Aorta (tissue), 5 donors: Measurements from ENCODE around the gene SLCO4A1. TPM values are rescaled to one million over a fixed set of nuclear protein-coding genes. Genes with fewer than 3 reads are reported as not detected.

Experiments
- ATAC-seq: fragments of 200-7000 bp; cut with Tn5 transposase; one replicate; pipeline ENCODE4 v1.9.1; 2022; ENCODE audit warnings: moderate library complexity; ENCODE audit not compliant: low FRiP score
- DNase-seq, 2 donors: peaks; one replicate each; pipeline ENCODE4 v3.0.0-alpha.2; 2020
- H3K27ac ChIP-seq, 2 donors: one replicate each; pipeline ENCODE4 v1.5.1; 2013; ENCODE audit warnings: low read length in 2 of 2, mild to moderate bottlenecking in 2 of 2, moderate library complexity in 2 of 2, control low read depth in 1 of 2, inconsistent platforms in 1 of 2, low read depth in 1 of 2
- H3K27me3 ChIP-seq, 2 donors: one replicate each; pipeline ENCODE4 v1.6.1; 2013; ENCODE audit warnings: control low read depth in 1 of 2, low read length in 1 of 2, mild to moderate bottlenecking in 1 of 2, moderate library complexity in 1 of 2; ENCODE audit not compliant: insufficient read depth in 2 of 2, control insufficient read depth in 1 of 2
- H3K36me3 ChIP-seq, 2 donors: one replicate each; pipeline ENCODE4 v1.6.1; 2013; ENCODE audit warnings: control low read depth in 1 of 2, low read length in 1 of 2, mild to moderate bottlenecking in 1 of 2; ENCODE audit not compliant: insufficient read depth in 2 of 2, control insufficient read depth in 1 of 2
- H3K4me1 ChIP-seq, 2 donors: one replicate each; pipeline ENCODE4 v1.6.1; 2013; ENCODE audit warnings: low read length in 2 of 2, control low read depth in 1 of 2, mild to moderate bottlenecking in 1 of 2, moderate library complexity in 1 of 2; ENCODE audit not compliant: insufficient read depth in 2 of 2, control insufficient read depth in 1 of 2
- H3K4me3 ChIP-seq, 2 donors: one replicate each; pipeline ENCODE4 v1.5.1; 2013; ENCODE audit warnings: low read length in 2 of 2, control low read depth in 1 of 2, mild to moderate bottlenecking in 1 of 2
- H3K9me3 ChIP-seq: one replicate; pipeline ENCODE4 v1.6.1; 2013; ENCODE audit warnings: mild to moderate bottlenecking, low read length; ENCODE audit not compliant: control insufficient read depth
- WGBS, 2 donors: extraction: QIAGEN DNeasy Blood & Tissue Kit; methylation state at CpG; one replicate each; pipeline ENCODE4 v1.1.7; 2013; 5-methylcytosine and 5-hydroxymethylcytosine counted together
- intact Hi-C, 2 donors: fragments of 100-400 bp; cut with DNase I; formaldehyde crosslinking; loops; one replicate each; pipeline versions ENCODE4 v1.14.2 to v1.15.0; 2022
- polyA plus RNA-seq, 2 donors: library from polyadenylated mRNA; stranded (reverse); fragments of 200-250 nt; gene quantifications; one replicate each; pipeline ENCODE4 v1.2.3, GENCODE V29; 2013
- total RNA-seq, 2 donors: library from RNA; stranded (reverse); fragmentation: NEBNext Ultra II Directional; extraction: Animal tissue kit (Norgen Biotek cat#: 25700); gene quantifications; one replicate each; pipeline ENCODE4 v1.2.1, GENCODE V29; 2021
- donor health status: healthy with polysubstance abuse.
- donor health status: Bipolar disorder and iron deficiency.
- donor health status: DM: no; HTN: no; CAD: no.
- donor health status: DM: no; HTN: no; CAD: no.
- donor health status: DM: yes; HTN: yes; CAD: no.

Gene SLCO4A1
- total and polyA plus RNA-seq, 4 donors = 1.0 to 14.6 (median 9.0) TPM

GRCh38 chr20:62611819-62612218 is 30.5 kb upstream of the SLCO4A1 start:
- Histone ChIP-seq H3K27me3 (no peaks in the 10 kb centered on the region), H3K4me1 (no peaks in the 10 kb centered on the region), H3K36me3 (no peaks in the 10 kb centered on the region), H3K9me3 (peaks cover 2% of the 10 kb centered on the region), H3K27ac (no peak overlapping the region), H3K4me3 (no peak overlapping the region)
- DNase-seq (no peak), ATAC-seq (no peak)
- intact Hi-C loops = no loop called here
- whole genome bisulfite sequencing, 2 donors = 78 to 82% methylated on average over 19 of the region's 19 CpGs

- intact Hi-C loops = no loop called here
- Histone ChIP-seq H3K4me3 (no peak overlapping the region), H3K9me3 (peaks cover 2% of the 10 kb centered on the region), H3K27ac (no peak overlapping the region), H3K4me1 (no peaks in the 10 kb centered on the region), H3K27me3 (no peaks in the 10 kb centered on the region), H3K36me3 (no peaks in the 10 kb centered on the region)
- WGBS, 2 donors = 73 to 78% methylated on average over 36 of the region's 36 CpGs
- no peak for DNase-seq
- no peak for ATAC-seq
These were observed 28.0 kb upstream of the SLCO4A1 start for GRCh38 chr20:62614085-62614960.

GRCh38 chr20:62614961-62615680 is 27.2 kb upstream of the SLCO4A1 start:
- intact Hi-C loops = no loop called here
- no peak for DNase-seq
- no peaks in the 10 kb centered on the region for H3K4me1 ChIP-seq
- 87 to 89% methylated on average over 34 of the region's 34 CpGs for whole genome bisulfite sequencing, 2 donors
- no peak overlapping the region for H3K27ac ChIP-seq
- no peaks in the 10 kb centered on the region for H3K27me3 ChIP-seq
- no peak for ATAC-seq
- H3K36me3 ChIP-seq = no peaks in the 10 kb centered on the region
- peaks cover 2% of the 10 kb centered on the region for H3K9me3 ChIP-seq
- H3K4me3 ChIP-seq = no peak overlapping the region

GRCh38 chr20:62615750-62616251 is 26.5 kb upstream of the SLCO4A1 start:
- intact Hi-C loops = loop anchor here (2.0 kb wide), 1 partner anchor 117 kb away; no protein-coding TSS in a partner anchor
- H3K9me3 ChIP-seq = peaks cover 2% of the 10 kb centered on the region
- ATAC-seq (no peak), DNase-seq (no peak)
- no peaks in the 10 kb centered on the region for H3K4me1 ChIP-seq
- no peaks in the 10 kb centered on the region for H3K27me3 ChIP-seq
- H3K4me3 ChIP-seq = no peak overlapping the region
- 87 to 89% methylated on average over 12 of the region's 12 CpGs for WGBS, 2 donors
- H3K36me3 ChIP-seq = no peaks in the 10 kb centered on the region
- H3K27ac ChIP-seq = no peak overlapping the region

- Histone ChIP-seq H3K4me1 (no peaks in the 10 kb centered on the region), H3K27me3 (no peaks in the 10 kb centered on the region), H3K9me3 (no peaks in the 10 kb centered on the region), H3K36me3 (no peaks in the 10 kb centered on the region), H3K27ac (no peak overlapping the region), H3K4me3 (no peak overlapping the region)
- WGBS, 2 donors = 36 to 38% methylated on average over 26 of the region's 26 CpGs
- ATAC-seq = peak; percentile 84
- DNase-seq = peak; percentile 81 to 91
- intact Hi-C loops = loop anchor here (2.0 kb wide), 1 partner anchor 118 kb away; no protein-coding TSS in a partner anchor
These were observed 25.3 kb upstream of the SLCO4A1 start for GRCh38 chr20:62616728-62617621.

GRCh38 chr20:62617711-62618483 is 24.4 kb upstream of the SLCO4A1 start:
- H3K4me3 ChIP-seq = no peak overlapping the region
- peak; percentile 58 for ATAC-seq
- H3K36me3 ChIP-seq = no peaks in the 10 kb centered on the region
- intact Hi-C loops = loop anchor here (2.0 kb wide), 1 partner anchor 119 kb away; no protein-coding TSS in a partner anchor
- no peak overlapping the region for H3K27ac ChIP-seq
- no peaks in the 10 kb centered on the region for H3K27me3 ChIP-seq
- H3K4me1 ChIP-seq = no peaks in the 10 kb centered on the region
- no peaks in the 10 kb centered on the region for H3K9me3 ChIP-seq
- DNase-seq = peak in 1 of 2 donors; percentile 88
- 85 to 87% methylated on average over 23 of the region's 23 CpGs for WGBS, 2 donors

GRCh38 chr20:62618611-62619529 is 23.4 kb upstream of the SLCO4A1 start:
- WGBS, 2 donors = 74 to 78% methylated on average over 26 of the region's 26 CpGs

More at GRCh38 chr20:62618611-62619529, 23.4 kb upstream of the SLCO4A1 start:
- ATAC-seq (no peak), DNase-seq (no peak)
- H3K4me3 ChIP-seq = no peak overlapping the region
- no peaks in the 10 kb centered on the region for H3K9me3 ChIP-seq
- H3K27ac ChIP-seq = no peak overlapping the region
- H3K27me3 ChIP-seq = no peaks in the 10 kb centered on the region
- no peaks in the 10 kb centered on the region for H3K4me1 ChIP-seq
- no peaks in the 10 kb centered on the region for H3K36me3 ChIP-seq
- intact Hi-C loops = no loop called here
